ENCODE results near the gene ERC1. TPM values are rescaled to one million over a fixed set of nuclear protein-coding genes. Genes with fewer than 3 reads are reported as not detected.

ERC1 gene
- total and polyA plus RNA-seq, 9 of the 15 experiments (the other 6 are each of a cell fraction or from before 2014, with no cell fraction given) = 0.74 to 11.8 (median 4.8) TPM

- WGBS (ENCODE audit: insufficient coverage, low coverage, missing lambda C conversion rate) = 88% methylated on average over 7 of the region's 7 CpGs
- H3K4me3 ChIP-seq = no peak overlapping the region
- no TSS peak for BruUV-seq (replicated peaks)
- H3K36me3 ChIP-seq (ENCODE audit: control insufficient read depth, insufficient read depth, low read length) = no peaks in the 10 kb centered on the region
- no peak for ATAC-seq
- no peaks in the 10 kb centered on the region for H3K27me3 ChIP-seq (ENCODE audit: control insufficient read depth in 2 of 2, insufficient read depth in 2 of 2, low read length in 2 of 2)
- H4K20me1 ChIP-seq (replicated peaks; ENCODE audit: control insufficient read depth, insufficient read depth, low read length) = no peaks in the 10 kb centered on the region
- DNase-seq (ENCODE audit: extremely low read depth in 1 of 4, low spot score in 3 of 4) = no peak
- no peak overlapping the region for H3K4me2 ChIP-seq (ENCODE audit: insufficient read depth, low read length)
- no peak for FAIRE-seq
- no peaks in the 10 kb centered on the region; the same call in 1 of the 2 replicates for H3K9me3 ChIP-seq (replicated peaks; ENCODE audit: control insufficient read depth, insufficient read depth, low read depth, low read length)
- H3K9me1 ChIP-seq (ENCODE audit: control insufficient read depth, insufficient read depth, low read length) = no peaks in the 10 kb centered on the region
- H3K4me1 ChIP-seq (replicated peaks in 1 of 2; ENCODE audit: control insufficient read depth in 2 of 2, insufficient read depth in 2 of 2, low read length in 2 of 2) = no peaks in the 10 kb centered on the region; a peak in 1 of 5 replicates
- no peak overlapping the region for H3K27ac ChIP-seq (ENCODE audit: extremely low read depth, low read depth, low read length)
- in situ Hi-C loops (cut with MboI) (no loop called here), intact Hi-C loops (cut with micrococcal nuclease) (no loop called here)
- no peak overlapping the region for H2AFZ ChIP-seq (ENCODE audit: low read depth, low read length)
- ChIA-PET POLR2A (no interaction called here), CTCF (ENCODE audit: low intra/inter-chr PET ratio) (no interaction called here)
- H3K79me2 ChIP-seq (ENCODE audit: control insufficient read depth, insufficient read depth, low read length) = no peaks in the 10 kb centered on the region
- H3K9ac ChIP-seq (ENCODE audit: insufficient read depth in 1 of 2, low read depth in 2 of 2, low read length in 2 of 2) = no peak overlapping the region
- TF ChIP-seq ZNF655 (CRISPR knock-in tag; IDR thresholded peaks at IDR 0.05) (no peak), MLLT1 (IDR thresholded peaks at IDR 0.05) (no peak), XRCC5 (IDR thresholded peaks at IDR 0.05; ENCODE audit: low read depth, low read length) (no peak), HSF4 (CRISPR knock-in tag; IDR thresholded peaks at IDR 0.05; ENCODE audit: borderline replicate concordance) (no peak), RBM17 (IDR thresholded peaks at IDR 0.05; ENCODE audit: borderline replicate concordance, low read depth, low read length) (no peak), GATAD2B (IDR thresholded peaks at IDR 0.05; ENCODE audit: borderline replicate concordance) (no peak), ZBTB8A (IDR thresholded peaks at IDR 0.05; ENCODE audit: partially characterized antibody) (no peak), BCL6 (CRISPR knock-in tag; IDR thresholded peaks at IDR 0.05) (no peak), EP400 (IDR thresholded peaks at IDR 0.05) (no peak), KLF13 (tag; IDR thresholded peaks at IDR 0.05; ENCODE audit: borderline replicate concordance, low read depth) (no peak), ZNF318 (IDR thresholded peaks at IDR 0.05; ENCODE audit: borderline replicate concordance in 1 of 2, low read depth in 1 of 2) (no peak), PHTF2 (CRISPR knock-in tag; IDR thresholded peaks at IDR 0.05) (no peak), HNRNPH1 (optimal IDR thresholded peaks at IDR 0.05; ENCODE audit: low read depth, low read length) (no peak)
Observed at GRCh38 chr12:1456885-1457284, 465.9 kb downstream of the ERC1 start.

Measured in K562 (cell line).